ENCODE measurements around the gene NLRP8. TPM values are rescaled to one million over a fixed set of nuclear protein-coding genes. Genes with fewer than 3 reads are reported as not detected.

The NLRP8 gene
- polyA plus RNA-seq (2012; ENCODE audit: insufficient read depth, insufficient read length, low read depth): not detected

GRCh38 chr19:55947532-55947931 is at the start of gene NLRP8:
Gene NLRP8, plus strand, starts transcription at chr19:55947832.
- H3K36me3 ChIP-seq: no peaks in the 10 kb centered on the region
- H3K4me1 ChIP-seq: no peaks in the 10 kb centered on the region
- H3K4me3 ChIP-seq (ENCODE audit: low read depth, low read length): no peak within 1 kb of the TSS
- H3K9me3 ChIP-seq: no peaks in the 10 kb centered on the region; the same call in 1 of the 2 replicates
- no peak for TF ChIP-seq CTCF (IDR thresholded peaks at IDR 0.05; ENCODE audit: low read depth, low read length)
- 0 out of 2 replicates have a peak, but pooled peaks cover 3% of the 10 kb centered on the region for H3K27me3 ChIP-seq
- DNase-seq: no peak

GRCh38 chr19:55898911-55899310 is 48.7 kb upstream of the NLRP8 start:
- Histone ChIP-seq H3K4me3 (ENCODE audit: low read depth, low read length) (no peak overlapping the region), H3K9me3 (no peaks in the 10 kb centered on the region), H3K27me3 (no peaks in the 10 kb centered on the region), H3K36me3 (no peaks in the 10 kb centered on the region), H3K4me1 (no peaks in the 10 kb centered on the region)
- no peak for DNase-seq
- no peak for TF ChIP-seq CTCF (IDR thresholded peaks at IDR 0.05; ENCODE audit: low read depth, low read length)

GRCh38 chr19:55901369-55902079 is 46.1 kb upstream of the NLRP8 start:
- Histone ChIP-seq H3K4me1 (no peaks in the 10 kb centered on the region), H3K4me3 (ENCODE audit: low read depth, low read length) (no peak overlapping the region), H3K36me3 (no peaks in the 10 kb centered on the region), H3K9me3 (no peaks in the 10 kb centered on the region), H3K27me3 (no peaks in the 10 kb centered on the region)
- no peak for TF ChIP-seq CTCF (IDR thresholded peaks at IDR 0.05; ENCODE audit: low read depth, low read length)
- DNase-seq: no peak

GRCh38 chr19:55902080-55902751 is 45.4 kb upstream of the NLRP8 start:
- no peaks in the 10 kb centered on the region for H3K9me3 ChIP-seq

GRCh38 chr19:55907286-55907685 is 40.3 kb upstream of the NLRP8 start:
- no peak for DNase-seq

More at GRCh38 chr19:55902080-55902751, 45.4 kb upstream of the NLRP8 start:
- H3K4me3 ChIP-seq (ENCODE audit: low read depth, low read length): no peak overlapping the region
- no peak for TF ChIP-seq CTCF (IDR thresholded peaks at IDR 0.05; ENCODE audit: low read depth, low read length)
- DNase-seq: no peak
- no peaks in the 10 kb centered on the region for H3K27me3 ChIP-seq
- H3K36me3 ChIP-seq: no peaks in the 10 kb centered on the region
- no peaks in the 10 kb centered on the region for H3K4me1 ChIP-seq

More at GRCh38 chr19:55907286-55907685, 40.3 kb upstream of the NLRP8 start:
- no peaks in the 10 kb centered on the region for H3K27me3 ChIP-seq
- no peaks in the 10 kb centered on the region for H3K4me1 ChIP-seq
- no peaks in the 10 kb centered on the region for H3K36me3 ChIP-seq
- H3K9me3 ChIP-seq: no peaks in the 10 kb centered on the region
- no peak overlapping the region for H3K4me3 ChIP-seq (ENCODE audit: low read depth, low read length)
- no peak for TF ChIP-seq CTCF (IDR thresholded peaks at IDR 0.05; ENCODE audit: low read depth, low read length)
